Astrocyte (in vitro differentiated cells and primary cell): ENCODE measurements around the gene PARVB. TPM values are rescaled to one million over a fixed set of nuclear protein-coding genes. Genes with fewer than 3 reads are reported as not detected.

Experiments used
- DNase-seq: peaks from one replicate; pipeline ENCODE4 v3.0.0-alpha.2; 2010; ENCODE audit warnings: low read depth
- FAIRE-seq: peaks from 2 replicates; lab custom pipeline; 2011; peaks lifted over from hg19 to GRCh38; lab: Jason Lieb, UNC
- H2AFZ ChIP-seq: 2 replicates; pipeline ENCODE4 v1.6.0; 2012; ENCODE audit warnings: low read depth, low read length, inconsistent platforms
- H3K27ac ChIP-seq: 2 replicates; pipeline ENCODE4 v1.5.1; 2011; ENCODE audit warnings: low read depth, low read length, inconsistent platforms
- H3K27me3 ChIP-seq: 2 replicates; pipeline ENCODE4 v1.6.0; 2011; ENCODE audit warnings: low read length, inconsistent platforms; ENCODE audit not compliant: insufficient read depth
- H3K36me3 ChIP-seq: 2 replicates; pipeline ENCODE4 v1.5.1; 2011; ENCODE audit warnings: low read length, inconsistent platforms; ENCODE audit not compliant: insufficient read depth
- H3K4me1 ChIP-seq: 2 replicates; pipeline ENCODE4 v1.5.1; 2011; ENCODE audit warnings: low read length, inconsistent platforms; ENCODE audit not compliant: insufficient read depth
- H3K4me2 ChIP-seq: 2 replicates; pipeline ENCODE4 v1.6.0; 2012; ENCODE audit warnings: low read length, inconsistent platforms
- H3K4me3 ChIP-seq: 2 replicates; pipeline ENCODE4 v1.5.1; 2011; ENCODE audit warnings: low read depth, mild to moderate bottlenecking, low read length, inconsistent platforms; ENCODE audit not compliant: insufficient read depth
- H3K79me2 ChIP-seq: 2 replicates; pipeline ENCODE4 v1.6.0; 2012; ENCODE audit warnings: mild to moderate bottlenecking, low read length, inconsistent platforms; ENCODE audit not compliant: insufficient read depth
- H3K9ac ChIP-seq: 2 replicates; pipeline ENCODE4 v1.6.0; 2012; ENCODE audit warnings: mild to moderate bottlenecking, low read length, inconsistent platforms
- H3K9me3 ChIP-seq: 2 replicates; pipeline ENCODE4 v1.5.1; 2012; ENCODE audit warnings: low read depth, mild to moderate bottlenecking, low read length, inconsistent platforms; ENCODE audit not compliant: insufficient read depth
- H4K20me1 ChIP-seq: 2 replicates; pipeline ENCODE4 v1.6.0; 2012; ENCODE audit warnings: low read length, inconsistent platforms; ENCODE audit not compliant: insufficient read depth
- H3K27ac Mint-ChIP-seq: one replicate; pipeline ENCODE4 v1.8.0; 2021; ENCODE audit warnings: mild to moderate bottlenecking, mixed read lengths; ENCODE audit not compliant: unreplicated experiment
- H3K27me3 Mint-ChIP-seq: one replicate; pipeline ENCODE4 v1.8.0; 2021; ENCODE audit warnings: low read depth, mixed read lengths; ENCODE audit not compliant: unreplicated experiment
- H3K36me3 Mint-ChIP-seq: one replicate; pipeline ENCODE4 v1.8.0; 2021; ENCODE audit warnings: low read depth, mixed read lengths; ENCODE audit not compliant: unreplicated experiment
- H3K4me1 Mint-ChIP-seq: one replicate; pipeline ENCODE4 v1.8.0; 2021; ENCODE audit warnings: low read depth, mixed read lengths; ENCODE audit not compliant: unreplicated experiment
- H3K4me3 Mint-ChIP-seq: one replicate; pipeline ENCODE4 v1.8.0; 2021; ENCODE audit warnings: mild to moderate bottlenecking, moderate library complexity, mixed read lengths; ENCODE audit not compliant: unreplicated experiment
- H3K9me3 Mint-ChIP-seq: one replicate; pipeline ENCODE4 v1.8.0; 2021; ENCODE audit warnings: mild to moderate bottlenecking, mixed read lengths; ENCODE audit not compliant: unreplicated experiment
- CTCF ChIP-seq: IDR thresholded peaks from 2 replicates; pipeline ENCODE4 v1.5.1; 2011; ENCODE audit warnings: low read depth, mild to moderate bottlenecking, inconsistent platforms, low read length, moderate library complexity; ENCODE audit not compliant: insufficient read depth
- EZH2 ChIP-seq: IDR thresholded peaks from 2 replicates; pipeline ENCODE4 v1.6.1; 2012; ENCODE audit warnings: mild to moderate bottlenecking, low read length, inconsistent platforms; ENCODE audit not compliant: insufficient read depth
- total RNA-seq: library from RNA; stranded (reverse); gene quantifications from 2 replicates; pipeline ENCODE4 v1.2.1, GENCODE V29; 2021

The PARVB gene
- total RNA-seq, 1 donor from 2014 or later: 22.0 TPM

- Histone ChIP-seq H3K9ac (no peak overlapping the region), H3K79me2 (no peaks in the 10 kb centered on the region), H3K4me2 (no peak overlapping the region), H3K4me1 (no peaks in the 10 kb centered on the region), H3K27ac (no peak overlapping the region), H3K36me3 (no peaks in the 10 kb centered on the region), H4K20me1 (peaks cover 5% of the 10 kb centered on the region), H3K9me3 (no peaks in the 10 kb centered on the region), H3K27me3 (no peaks in the 10 kb centered on the region), H3K4me3 (no peak overlapping the region), H2AFZ (no peak overlapping the region)
- Mint-ChIP-seq H3K27me3 (peaks cover 15% of the 10 kb centered on the region), H3K9me3 (peaks cover 2% of the 10 kb centered on the region), H3K27ac (no peak overlapping the region), H3K4me3 (no peak overlapping the region), H3K4me1 (peaks cover 3% of the 10 kb centered on the region), H3K36me3 (peaks cover 10% of the 10 kb centered on the region)
- TF ChIP-seq CTCF (no peak), EZH2 (no peak)
- DNase-seq: no peak
- FAIRE-seq: no peak
Observed at GRCh38 chr22:44160421-44160820, 136.3 kb downstream of the PARVB start.

GRCh38 chr22:44161673-44162072 lies 137.6 kb downstream of the PARVB start:
- peaks cover 2% of the 10 kb centered on the region for H3K9me3 Mint-ChIP-seq
- peaks cover 15% of the 10 kb centered on the region for H3K27me3 Mint-ChIP-seq
- H3K4me3 ChIP-seq: no peak overlapping the region
- no peaks in the 10 kb centered on the region for H3K4me1 ChIP-seq
- peaks cover 5% of the 10 kb centered on the region for H4K20me1 ChIP-seq
- H3K27me3 ChIP-seq: no peaks in the 10 kb centered on the region
- FAIRE-seq (no peak), DNase-seq (no peak)
- no peak overlapping the region for H3K4me2 ChIP-seq
- no peaks in the 10 kb centered on the region for H3K79me2 ChIP-seq
- no peaks in the 10 kb centered on the region for H3K9me3 ChIP-seq
- H3K4me1 Mint-ChIP-seq: peaks cover 3% of the 10 kb centered on the region
- H3K9ac ChIP-seq: no peak overlapping the region
- H3K36me3 ChIP-seq: no peaks in the 10 kb centered on the region
- H2AFZ ChIP-seq: no peak overlapping the region
- no peak for TF ChIP-seq EZH2
- TF ChIP-seq CTCF: no peak
- peaks cover 10% of the 10 kb centered on the region for H3K36me3 Mint-ChIP-seq
- no peak overlapping the region for H3K27ac Mint-ChIP-seq
- no peak overlapping the region for H3K4me3 Mint-ChIP-seq
- no peak overlapping the region for H3K27ac ChIP-seq

- Histone ChIP-seq H3K9me3 (no peaks in the 10 kb centered on the region), H3K79me2 (no peaks in the 10 kb centered on the region), H3K4me2 (no peak overlapping the region), H3K4me3 (no peak overlapping the region), H4K20me1 (peaks cover 5% of the 10 kb centered on the region), H3K36me3 (no peaks in the 10 kb centered on the region), H3K27ac (no peak overlapping the region), H3K4me1 (no peaks in the 10 kb centered on the region), H3K9ac (no peak overlapping the region), H2AFZ (no peak overlapping the region), H3K27me3 (no peaks in the 10 kb centered on the region)
- peaks cover under 1% of the 10 kb centered on the region for H3K9me3 Mint-ChIP-seq
- peaks cover 17% of the 10 kb centered on the region for H3K27me3 Mint-ChIP-seq
- no peak overlapping the region for H3K4me3 Mint-ChIP-seq
- no peak overlapping the region for H3K27ac Mint-ChIP-seq
- no peak for FAIRE-seq
- DNase-seq: no peak
- H3K4me1 Mint-ChIP-seq: peaks cover 3% of the 10 kb centered on the region
- H3K36me3 Mint-ChIP-seq: peaks cover 8% of the 10 kb centered on the region
- TF ChIP-seq CTCF: no peak
- no peak for TF ChIP-seq EZH2
Observed at GRCh38 chr22:44162960-44163359, 138.9 kb downstream of the PARVB start.
